Peyer's patch (tissue), 4 donors: ENCODE data around the gene CYFIP1. TPM values are rescaled to one million over a fixed set of nuclear protein-coding genes. Genes with fewer than 3 reads are reported as not detected.
"Not testable (repeated sequence)": the region's sequence is repeated elsewhere in the genome, so short reads cannot be mapped to it uniquely, and the experiment has no call there.

ENCODE experiments used
- DNase-seq, 3 donors: peaks; one replicate each; pipeline ENCODE4 v3.0.0-alpha.2; 2017 to 2019
- H3K27ac ChIP-seq, 4 donors: fragments of 200-600 bp; sonication (generic); one replicate each; pipeline ENCODE4 v1.5.1; 2016 to 2019
- H3K27me3 ChIP-seq, 2 donors: fragments of 200-600 bp; sonication (generic); one replicate each; pipeline ENCODE4 v1.5.1; 2019
- H3K36me3 ChIP-seq, 3 donors: fragments of 200-600 bp; sonication (generic); one replicate each; pipeline ENCODE4 v1.5.1; 2016 to 2019
- H3K4me1 ChIP-seq, 4 donors: fragments of 200-600 bp; sonication (generic); one replicate each; pipeline ENCODE4 v1.5.1; 2016 to 2019
- H3K4me3 ChIP-seq, 4 donors: fragments of 200-600 bp; sonication (generic); 1 replicate in 3 of 4; 2 replicates in 1 of 4; pipeline ENCODE4 v1.5.1; 2016 to 2019; ENCODE audit warnings: mild to moderate bottlenecking in 1 of 4
- H3K9me3 ChIP-seq, 4 donors: fragments of 200-600 bp; sonication (generic); one replicate each; pipeline ENCODE4 v1.5.1; 2016 to 2019; ENCODE audit warnings: mild to moderate bottlenecking in 1 of 4
- CTCF ChIP-seq, 6 experiments: fragments of 450-650 bp in 4 of 6; fragments of 200-600 bp in 2 of 6; sonication (generic) in 1 of 6; IDR thresholded peaks; one replicate each; pipeline ENCODE4 v1.5.1; 2017 to 2019; ENCODE audit warnings: antibody characterized with exemption in 6 of 6, mild to moderate bottlenecking in 3 of 6, moderate library complexity in 1 of 6
- POLR2A ChIP-seq, 2 donors: fragments of 450-650 bp; IDR thresholded peaks; one replicate each; pipeline ENCODE4 v1.5.1; 2017; ENCODE audit warnings: antibody characterized with exemption in 2 of 2, mild to moderate bottlenecking in 2 of 2, moderate library complexity in 2 of 2
- total RNA-seq, 4 donors: library from RNA; depleted of rRNA; stranded (reverse); fragments of >200 nt; gene quantifications; one replicate each; pipeline ENCODE4 v1.1.0, GENCODE V29; 2016

The CYFIP1 gene
- total RNA-seq, 4 donors from 2014 or later, result 61.9 to 139 (median 117) TPM

GRCh38 chr15:22988811-22989210 lies 8.6 kb upstream of the CYFIP1 start:
- TF ChIP-seq CTCF (IDR thresholded peaks at IDR 0.05) (no peak), POLR2A (IDR thresholded peaks at IDR 0.05) (no peak)
- Histone ChIP-seq H3K4me3 (no peak overlapping the region), H3K27ac (no peak overlapping the region), H3K4me1 (no peaks in the 10 kb centered on the region), H3K27me3 (no peaks in the 10 kb centered on the region), H3K36me3 (peaks cover 0 to 2% (median 0%) of the 10 kb centered on the region in 3 donors), H3K9me3 (no peaks in the 10 kb centered on the region)
- DNase-seq, result peak in 1 of 3 donors; percentile 8

- peaks cover 0 to 13% (median 2%) of the 10 kb centered on the region in 4 donors for H3K4me1 ChIP-seq
- peak in 1 of 3 donors; percentile 34 for DNase-seq
- H3K36me3 ChIP-seq, result not testable (repeated sequence)
Observed at GRCh38 chr15:22981931-22982330, 1.8 kb upstream of the CYFIP1 start.

GRCh38 chr15:22981051-22981840 lies 1.1 kb upstream of the CYFIP1 start:
- TF ChIP-seq CTCF (IDR thresholded peaks at IDR 0.05), result no peak
- no peak for TF ChIP-seq POLR2A (IDR thresholded peaks at IDR 0.05)
- Histone ChIP-seq H3K36me3 (no peaks in the 10 kb centered on the region), H3K9me3 (no peaks in the 10 kb centered on the region), H3K4me1 (peaks cover 0 to 13% (median 2%) of the 10 kb centered on the region in 4 donors), H3K27ac (peak overlapping the region; percentile 71 to 88 (median 82)), H3K27me3 (no peaks in the 10 kb centered on the region), H3K4me3 (peak overlapping the region; percentile 74 to 92 (median 82))
- peak in 1 of 3 donors; percentile 40 for DNase-seq

More at GRCh38 chr15:22981931-22982330, 1.8 kb upstream of the CYFIP1 start:
- not testable (repeated sequence) for H3K27me3 ChIP-seq, H3K9me3 ChIP-seq, H3K27ac ChIP-seq, H3K4me3 ChIP-seq

- peak overlapping the region; percentile 74 to 92 (median 82) for H3K4me3 ChIP-seq
- DNase-seq, result peak; percentile 49 to 86 (median 85)
- peak overlapping the region; percentile 71 to 88 (median 82) for H3K27ac ChIP-seq
- peaks cover 0 to 13% (median 2%) of the 10 kb centered on the region in 4 donors for H3K4me1 ChIP-seq
- no peaks in the 10 kb centered on the region for H3K9me3 ChIP-seq
- no peaks in the 10 kb centered on the region for H3K27me3 ChIP-seq
- no peak for TF ChIP-seq POLR2A (IDR thresholded peaks at IDR 0.05)
- peak in 2 of 6 experiments; percentile 6 to 22 for TF ChIP-seq CTCF (IDR thresholded peaks at IDR 0.05)
- H3K36me3 ChIP-seq, result no peaks in the 10 kb centered on the region
Observed at GRCh38 chr15:22979238-22980188, 655 bp downstream of the CYFIP1 start.

- H3K4me3 ChIP-seq, result peak overlapping the region; percentile 74 to 92 (median 82)
- H3K36me3 ChIP-seq, result no peaks in the 10 kb centered on the region
- H3K4me1 ChIP-seq, result peaks cover 0 to 13% (median 2%) of the 10 kb centered on the region in 4 donors
- DNase-seq, result no peak
- no peaks in the 10 kb centered on the region for H3K27me3 ChIP-seq
- H3K9me3 ChIP-seq, result no peaks in the 10 kb centered on the region
- H3K27ac ChIP-seq, result peak overlapping the region in 2 of 4 donors; percentile 71 to 82
- TF ChIP-seq CTCF (IDR thresholded peaks at IDR 0.05) (no peak), POLR2A (IDR thresholded peaks at IDR 0.05) (no peak)
Observed at GRCh38 chr15:22978691-22979237, 1.4 kb downstream of the CYFIP1 start.
